ENCODE data around the gene RAB3B.
"Not testable (repeated sequence)": the region's sequence is repeated elsewhere in the genome, so short reads cannot be mapped to it uniquely, and the experiment has no call there.

Gene RAB3B

GRCh38 chr1:51899022-51899421, 91.5 kb downstream of the RAB3B start:
- Histone ChIP-seq H3K27me3 (ENCODE audit: insufficient read depth, low read depth, severe bottlenecking) (no peaks in the 10 kb centered on the region), H3K36me3 (no peaks in the 10 kb centered on the region), H3K27ac (no peak overlapping the region), H3K9me3 (ENCODE audit: severe bottlenecking) (peaks cover 1% of the 10 kb centered on the region), H3K4me3 (ENCODE audit: low read depth, low read length) (no peak overlapping the region)
- TF ChIP-seq CTCF (IDR thresholded peaks at IDR 0.05; ENCODE audit: low read depth, low read length): no peak
- no peak for DNase-seq

GRCh38 chr1:51898090-51898734, 92.3 kb downstream of the RAB3B start:
- DNase-seq: no peak
- Histone ChIP-seq H3K27ac (no peak overlapping the region), H3K9me3 (ENCODE audit: severe bottlenecking) (peaks cover 3% of the 10 kb centered on the region), H3K4me3 (ENCODE audit: low read depth, low read length) (no peak overlapping the region), H3K36me3 (no peaks in the 10 kb centered on the region), H3K27me3 (ENCODE audit: insufficient read depth, low read depth, severe bottlenecking) (no peaks in the 10 kb centered on the region)
- no peak for TF ChIP-seq CTCF (IDR thresholded peaks at IDR 0.05; ENCODE audit: low read depth, low read length)

DNA sequence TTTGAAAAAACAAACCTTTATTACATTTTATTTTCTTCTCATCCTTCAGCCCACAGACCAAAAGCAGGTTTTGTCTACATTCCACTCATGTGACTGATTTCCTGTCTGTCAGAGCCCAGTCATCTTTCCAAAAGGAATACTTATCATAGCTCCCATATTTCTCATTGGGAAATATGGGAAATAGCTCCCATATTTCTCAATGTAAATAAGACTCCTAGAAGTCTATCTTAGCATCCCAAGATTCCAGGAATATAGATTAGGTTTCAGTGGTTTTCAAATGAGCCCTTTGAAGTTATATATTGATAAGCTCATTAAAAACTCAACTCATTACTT, 92.8 kb downstream of the RAB3B start:
- no peak overlapping the region for H3K27ac ChIP-seq
- no peaks in the 10 kb centered on the region for H3K27me3 ChIP-seq (ENCODE audit: insufficient read depth, low read depth, severe bottlenecking)
- no peak for TF ChIP-seq CTCF (IDR thresholded peaks at IDR 0.05; ENCODE audit: low read depth, low read length)
- H3K36me3 ChIP-seq: no peaks in the 10 kb centered on the region
- peaks cover 3% of the 10 kb centered on the region for H3K9me3 ChIP-seq (ENCODE audit: severe bottlenecking)
- no peak for DNase-seq
- no peak overlapping the region for H3K4me3 ChIP-seq (ENCODE audit: low read depth, low read length)

DNA sequence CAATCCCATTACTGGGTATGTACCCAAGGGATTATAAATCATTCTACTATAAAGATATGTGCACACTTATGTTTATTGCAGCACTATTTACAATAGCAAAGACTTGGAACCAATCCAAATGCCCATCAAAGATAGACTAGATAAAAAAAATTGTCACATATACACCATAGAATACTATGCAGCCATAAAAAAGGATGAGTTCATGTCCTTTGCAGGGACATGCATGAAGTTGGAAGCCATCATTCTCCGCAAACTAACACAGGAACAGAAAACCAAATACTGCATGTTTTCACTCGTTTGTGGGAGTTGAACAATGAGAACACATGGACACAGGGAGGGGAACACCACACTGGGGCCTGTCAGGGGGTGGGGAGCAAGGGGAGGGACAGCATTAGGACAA, 95.8 kb downstream of the RAB3B start:
- H3K27ac ChIP-seq; H3K36me3 ChIP-seq; H3K4me3 ChIP-seq (ENCODE audit: low read depth, low read length); H3K27me3 ChIP-seq (ENCODE audit: insufficient read depth, low read depth, severe bottlenecking); DNase-seq; H3K9me3 ChIP-seq (ENCODE audit: severe bottlenecking): not testable (repeated sequence)

GRCh38 chr1:51878616-51879336, 111.7 kb downstream of the RAB3B start, which contains the start of gene NRDC:
NRDC (minus strand) TSS chr1:51878727; CDS start chr1:51878615, 112 bp downstream.
- peak; percentile 100 for DNase-seq
- Histone ChIP-seq H3K27ac (peak within 1 kb of the TSS; percentile 92), H3K4me3 (ENCODE audit: low read depth, low read length) (peak within 1 kb of the TSS; percentile 62), H3K36me3 (peaks cover 7% of the 10 kb centered on the region), H3K27me3 (ENCODE audit: insufficient read depth, low read depth, severe bottlenecking) (no peaks in the 10 kb centered on the region), H3K9me3 (ENCODE audit: severe bottlenecking) (no peaks in the 10 kb centered on the region)
- no peak for TF ChIP-seq CTCF (IDR thresholded peaks at IDR 0.05; ENCODE audit: low read depth, low read length)

DNA sequence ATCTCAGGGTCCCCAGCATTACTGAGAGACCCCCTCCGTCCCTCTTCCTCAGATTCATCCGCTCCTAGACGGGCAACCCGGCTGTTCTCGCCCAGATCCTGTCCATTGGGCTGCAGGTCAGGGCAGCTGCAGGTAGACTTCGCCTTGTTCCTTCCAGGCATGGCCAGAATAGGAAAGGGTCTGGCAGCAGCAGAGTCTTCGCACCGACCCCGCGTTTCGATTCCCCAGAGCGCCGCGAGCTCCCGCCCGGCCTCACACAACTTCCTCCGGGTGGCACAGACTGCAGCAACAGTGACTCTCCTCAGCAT, 112.2 kb downstream of the RAB3B start:
- Histone ChIP-seq H3K27ac (peak overlapping the region; percentile 90), H3K27me3 (ENCODE audit: insufficient read depth, low read depth, severe bottlenecking) (no peaks in the 10 kb centered on the region), H3K36me3 (peaks cover 10% of the 10 kb centered on the region), H3K4me3 (ENCODE audit: low read depth, low read length) (peak overlapping the region; percentile 62), H3K9me3 (ENCODE audit: severe bottlenecking) (no peaks in the 10 kb centered on the region)
- no peak for DNase-seq
- no peak for TF ChIP-seq CTCF (IDR thresholded peaks at IDR 0.05; ENCODE audit: low read depth, low read length)
